HepG2 (cell line): Measurements from ENCODE around the gene OR1J1. TPM values are rescaled to one million over a fixed set of nuclear protein-coding genes. Genes with fewer than 3 reads are reported as not detected.

Source experiments
- ATAC-seq: fragments of 200-7000 bp; cut with Tn5 transposase; 3 replicates; pipeline ENCODE4 v1.9.1; 2020; ENCODE audit warnings: mild to moderate bottlenecking, moderate library complexity
- BruUV-seq: library from RNA; stranded (reverse); fragments of 400-500 nt; replicated peaks from 2 replicates; lab custom pipeline; 2021; lab: Mats Ljungman, UMichigan
- CTCF ChIA-PET: fragments of 300-600 bp; formaldehyde crosslinking; extraction: SDS; loops from one replicate; lab custom pipeline; 2021; ENCODE audit warnings: low total read pairs, inconsistent platforms, low intra/inter-chr PET ratio; lab: Yijun Ruan, JAX
- POLR2A ChIA-PET: fragments of 350-600 bp; sonication (Branson Sonifier 250); formaldehyde crosslinking; loops from one replicate; lab custom pipeline; 2020; ENCODE audit warnings: antibody characterized with exemption, inconsistent platforms; lab: Yijun Ruan, JAX
- DNase-seq: peaks from one replicate; pipeline ENCODE4 v3.0.0-alpha.2; 2015; ENCODE audit warnings: low spot score
- FAIRE-seq: peaks from 3 replicates; lab custom pipeline; 2011; peaks lifted over from hg19 to GRCh38; lab: Jason Lieb, UNC
- H2AFZ ChIP-seq: one replicate; pipeline ENCODE4 v1.6.1; 2011; ENCODE audit warnings: low read length, inconsistent platforms
- H3K27ac ChIP-seq: fragments of 300-600 bp; 3 replicates; pipeline ENCODE4 v1.8.0; 2011; ENCODE audit warnings: mixed run types, mild to moderate bottlenecking, mixed read lengths, low read length, inconsistent platforms; ENCODE audit not compliant: insufficient read depth; ENCODE audit errors: extremely low read length
- H3K27me3 ChIP-seq, 2 experiments: fragments of 200-600 bp in 1 of 2; 2 replicates in 1 of 2; 3 replicates in 1 of 2; pipeline versions ENCODE4 v1.6.0 to v1.8.0; 2011; ENCODE audit warnings: low read length in 2 of 2, mild to moderate bottlenecking in 2 of 2, moderate library complexity in 2 of 2, inconsistent platforms in 1 of 2; ENCODE audit not compliant: insufficient read depth in 2 of 2, control insufficient read depth in 1 of 2
- H3K36me3 ChIP-seq, 2 experiments: fragments of 200-600 bp in 1 of 2; replicated peaks in 1 of 2; 2 replicates in 1 of 2; 3 replicates in 1 of 2; pipeline versions ENCODE4 v1.5.1 to v1.8.0; 2011; ENCODE audit warnings: low read length in 2 of 2, inconsistent platforms in 1 of 2; ENCODE audit not compliant: insufficient read depth in 2 of 2, control insufficient read depth in 1 of 2
- H3K4me1 ChIP-seq: 2 replicates; pipeline ENCODE4 v1.5.1; 2012; ENCODE audit warnings: low read length, inconsistent platforms; ENCODE audit not compliant: insufficient read depth
- H3K4me2 ChIP-seq: 2 replicates; pipeline ENCODE4 v1.6.0; 2011; ENCODE audit warnings: low read depth, low read length, inconsistent platforms
- H3K4me3 ChIP-seq, 3 experiments: fragments of 200-600 bp in 1 of 3; sonication (generic), shearing (Covaris generic) in 1 of 3; replicated peaks in 1 of 3; 2 replicates each; pipeline ENCODE4 v1.5.1; 2011 to 2016; ENCODE audit warnings: low read length in 3 of 3, inconsistent platforms in 2 of 3, low read depth in 2 of 3, mild to moderate bottlenecking in 2 of 3, control low read depth in 1 of 3, mixed read lengths in 1 of 3; ENCODE audit not compliant: insufficient read depth in 1 of 3
- H3K79me2 ChIP-seq: one replicate; pipeline ENCODE4 v1.6.1; 2011; ENCODE audit warnings: low read length, inconsistent platforms; ENCODE audit not compliant: insufficient read depth
- H3K9ac ChIP-seq: 2 replicates; pipeline ENCODE4 v1.6.0; 2011; ENCODE audit warnings: mild to moderate bottlenecking, low read depth, low read length, inconsistent platforms; ENCODE audit not compliant: insufficient read depth
- H3K9me3 ChIP-seq: 2 replicates; pipeline ENCODE4 v1.5.1; 2012; ENCODE audit warnings: mild to moderate bottlenecking, low read length
- H4K20me1 ChIP-seq: 2 replicates; pipeline ENCODE4 v1.6.0; 2011; ENCODE audit warnings: inconsistent platforms, mild to moderate bottlenecking, low read length, moderate library complexity; ENCODE audit not compliant: insufficient read depth
- CEBPB ChIP-seq: IDR thresholded peaks from 2 replicates; pipeline ENCODE4 v1.6.1; 2011; ENCODE audit warnings: low read depth, low read length, improper control_type of control experiment, borderline replicate concordance
- IKZF4 ChIP-seq: sonication (generic); formaldehyde crosslinking; IDR thresholded peaks from 2 replicates; pipeline ENCODE4 v1.5.1; 2020; ENCODE audit warnings: borderline replicate concordance, mild to moderate bottlenecking, low read depth, missing genetic modification reagents; ENCODE audit errors: not compliant biosample characterization
- JARID2 ChIP-seq: sonication (generic); formaldehyde crosslinking; IDR thresholded peaks from 2 replicates; pipeline ENCODE4 v1.8.1; 2023; ENCODE audit warnings: missing genetic modification reagents, inconsistent platforms; ENCODE audit not compliant: insufficient replicate concordance
- KAT2B ChIP-seq: fragments of 150-350 bp; IDR thresholded peaks from 2 replicates; pipeline ENCODE4 v1.6.1; 2014; ENCODE audit warnings: low read depth, low read length, borderline replicate concordance
- RFXANK ChIP-seq: IDR thresholded peaks from 2 replicates; pipeline ENCODE4 v1.6.1; 2016
- TBX3 ChIP-seq: fragments of 450-650 bp; IDR thresholded peaks from 2 replicates; pipeline ENCODE4 v1.6.1; 2017; ENCODE audit warnings: antibody characterized with exemption, mild to moderate bottlenecking, inconsistent platforms, borderline replicate concordance
- ZFP36 ChIP-seq: fragments of 150-350 bp; IDR thresholded peaks from 2 replicates; pipeline ENCODE4 v1.6.1; 2018; ENCODE audit warnings: borderline replicate concordance, low read length, low read depth; ENCODE audit not compliant: partially characterized antibody
- ZFP36L2 ChIP-seq: sonication (generic); formaldehyde crosslinking; IDR thresholded peaks from 2 replicates; pipeline ENCODE4 v1.4.0; 2020; ENCODE audit warnings: missing genetic modification reagents
- ZIK1 ChIP-seq: sonication (generic); formaldehyde crosslinking; IDR thresholded peaks from 2 replicates; pipeline ENCODE4 v1.5.0; 2020; ENCODE audit warnings: mild to moderate bottlenecking, low read depth, missing genetic modification reagents, borderline replicate concordance
- ZNF235 ChIP-seq: sonication (generic); formaldehyde crosslinking; IDR thresholded peaks from 2 replicates; pipeline ENCODE4 v1.8.1; 2023; ENCODE audit warnings: mild to moderate bottlenecking, missing genetic modification reagents, borderline replicate concordance
- ZNF468 ChIP-seq: sonication (generic); formaldehyde crosslinking; IDR thresholded peaks from 2 replicates; pipeline ENCODE4 v1.8.0; 2022; ENCODE audit warnings: mild to moderate bottlenecking, moderate library complexity, missing genetic modification reagents
- ZNF549 ChIP-seq: sonication (generic); formaldehyde crosslinking; IDR thresholded peaks from 2 replicates; pipeline ENCODE4 v1.5.0; 2020; ENCODE audit warnings: missing genetic modification reagents
- ZNF672 ChIP-seq: sonication (generic); formaldehyde crosslinking; IDR thresholded peaks from 2 replicates; pipeline ENCODE4 v1.8.1; 2022; ENCODE audit warnings: missing genetic modification reagents
- ZNF749 ChIP-seq: sonication (generic); formaldehyde crosslinking; IDR thresholded peaks from 2 replicates; pipeline ENCODE4 v1.8.0; 2022; ENCODE audit warnings: mild to moderate bottlenecking, missing genetic modification reagents, moderate library complexity, borderline replicate concordance
- ZNF841 ChIP-seq: sonication (generic); formaldehyde crosslinking; IDR thresholded peaks from 2 replicates; pipeline ENCODE4 v1.8.1; 2023; ENCODE audit warnings: missing genetic modification reagents, borderline replicate concordance
- WGBS: methylation state at CpG from one replicate; pipeline ENCODE4 v1.1.6; 2017; ENCODE audit warnings: low lambda C conversion rate; 5-methylcytosine and 5-hydroxymethylcytosine counted together
- in situ Hi-C: cut with HindIII; loops from 2 replicates; pipeline ENCODE4 v1.10.0; 2017; ENCODE audit warnings: low pct_unique_long_range_greater_than_20kb; ENCODE audit not compliant: extremely low pct_ligation_motif_present
- intact Hi-C: fragments of 100-400 bp; cut with micrococcal nuclease; formaldehyde crosslinking; loops from one replicate; pipeline ENCODE4 v1.10.0; 2022; ENCODE audit not compliant: unreplicated experiment
- polyA plus RNA-seq, 8 experiments: library from polyadenylated mRNA; depleted of rRNA in 3 of 8; stranded (reverse) in 7 of 8; unstranded in 1 of 8; fragments of >200 nt; fragmentation: Illumina TruSeq in 4 of 8; extraction: Trizol in 4 of 8; gene quantifications; 2 replicates each; pipeline versions ENCODE4 v1.2.1 to v1.2.3, GENCODE V29; 2011 to 2016; ENCODE audit warnings: low read depth in 4 of 8, missing spikeins in 1 of 8, mixed read lengths in 1 of 8; ENCODE audit not compliant: insufficient read depth in 1 of 8
- total RNA-seq, 5 experiments: library from RNA; depleted of rRNA; stranded (reverse); fragments of >200 nt; fragmentation: Illumina TruSeq; extraction: Trizol; gene quantifications; 2 replicates each; pipeline ENCODE4 v1.2.3, GENCODE V29; 2016; ENCODE audit warnings: low read depth in 1 of 5
- TF ChIP-seq, protein P1 (sequence below), 2 experiments: sonication (generic) in 1 of 2; formaldehyde crosslinking in 1 of 2; IDR thresholded peaks; 2 replicates each; pipeline versions ENCODE4 v1.6.1 to v1.9.0; 2014 to 2022; ENCODE audit warnings: antibody characterized with exemption in 1 of 2, borderline replicate concordance in 1 of 2, inconsistent platforms in 1 of 2, low read depth in 1 of 2, missing genetic modification reagents in 1 of 2

Gene OR1J1
- total and polyA plus RNA-seq, 2 of the 13 experiments (the other 11 are each of a cell fraction or from before 2014, with no cell fraction given): not detected

DNA sequence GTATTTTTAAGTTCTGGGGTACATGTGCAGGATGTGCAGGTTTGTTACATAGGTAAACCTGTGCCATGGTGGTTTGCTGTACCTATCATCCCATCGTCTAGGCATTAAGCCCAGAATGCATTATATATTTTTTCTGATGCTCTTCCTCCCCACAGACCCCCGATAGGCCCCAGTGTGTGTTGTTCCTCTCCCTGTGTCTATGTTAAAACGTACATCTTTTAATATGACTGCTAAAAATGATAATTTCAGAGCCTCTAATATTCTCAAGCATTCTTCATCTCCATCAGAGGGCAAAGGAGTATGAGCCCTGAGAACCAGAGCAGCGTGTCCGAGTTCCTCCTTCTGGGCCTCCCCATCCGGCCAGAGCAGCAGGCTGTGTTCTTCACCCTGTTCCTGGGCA is 32.8 kb upstream of the OR1J1 start, which contains the start of gene OR1J2:
Gene OR1J2, plus strand, starts transcription at position 301 of the 400 bp plus-strand sequence. Its CDS starts 0 bp downstream, at position 301.
- no peak for ATAC-seq
- TF ChIP-seq ZFP36: no peak
- no peak for TF ChIP-seq ZNF468 (CRISPR knock-in tag)
- no peak for TF ChIP-seq ZNF549
- TF ChIP-seq ZNF672 (CRISPR knock-in tag): no peak
- TF ChIP-seq, protein P1, sequence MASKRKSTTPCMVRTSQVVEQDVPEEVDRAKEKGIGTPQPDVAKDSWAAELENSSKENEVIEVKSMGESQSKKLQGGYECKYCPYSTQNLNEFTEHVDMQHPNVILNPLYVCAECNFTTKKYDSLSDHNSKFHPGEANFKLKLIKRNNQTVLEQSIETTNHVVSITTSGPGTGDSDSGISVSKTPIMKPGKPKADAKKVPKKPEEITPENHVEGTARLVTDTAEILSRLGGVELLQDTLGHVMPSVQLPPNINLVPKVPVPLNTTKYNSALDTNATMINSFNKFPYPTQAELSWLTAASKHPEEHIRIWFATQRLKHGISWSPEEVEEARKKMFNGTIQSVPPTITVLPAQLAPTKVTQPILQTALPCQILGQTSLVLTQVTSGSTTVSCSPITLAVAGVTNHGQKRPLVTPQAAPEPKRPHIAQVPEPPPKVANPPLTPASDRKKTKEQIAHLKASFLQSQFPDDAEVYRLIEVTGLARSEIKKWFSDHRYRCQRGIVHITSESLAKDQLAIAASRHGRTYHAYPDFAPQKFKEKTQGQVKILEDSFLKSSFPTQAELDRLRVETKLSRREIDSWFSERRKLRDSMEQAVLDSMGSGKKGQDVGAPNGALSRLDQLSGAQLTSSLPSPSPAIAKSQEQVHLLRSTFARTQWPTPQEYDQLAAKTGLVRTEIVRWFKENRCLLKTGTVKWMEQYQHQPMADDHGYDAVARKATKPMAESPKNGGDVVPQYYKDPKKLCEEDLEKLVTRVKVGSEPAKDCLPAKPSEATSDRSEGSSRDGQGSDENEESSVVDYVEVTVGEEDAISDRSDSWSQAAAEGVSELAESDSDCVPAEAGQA (IDR thresholded peaks at IDR 0.05; ENCODE audit: low read depth): no peak
- TF ChIP-seq, protein P1 (CRISPR knock-in tag; IDR thresholded peaks at IDR 0.05; ENCODE audit: borderline replicate concordance): no peak
- no peak for TF ChIP-seq RFXANK (CRISPR knock-in tag)
- no peak for TF ChIP-seq TBX3
- no peak for TF ChIP-seq ZNF235 (CRISPR knock-in tag)
- no peak for TF ChIP-seq ZNF749 (CRISPR knock-in tag)
- TF ChIP-seq ZIK1 (CRISPR knock-in tag): no peak
- no peak for TF ChIP-seq CEBPB
- TF ChIP-seq ZNF841: no peak
- no peak for TF ChIP-seq ZFP36L2 (CRISPR knock-in tag)
- TF ChIP-seq IKZF4 (CRISPR knock-in tag): no peak
- no peak for TF ChIP-seq JARID2 (CRISPR knock-in tag)
- no peak for TF ChIP-seq KAT2B
- TF ChIP-seq, all 625 proteins: peak for 0
- no peaks in the 10 kb centered on the region for H3K36me3 ChIP-seq
- 1% methylated on average over 6 of the region's 6 CpGs for WGBS
- no peak within 1 kb of the TSS for H3K4me2 ChIP-seq
- H3K4me1 ChIP-seq: peaks cover 8% of the 10 kb centered on the region; the same call in 1 of the 2 replicates
- BruUV-seq: no TSS peak
- ChIA-PET POLR2A (no interaction called here), CTCF (no interaction called here)
- no peak within 1 kb of the TSS for H3K4me3 ChIP-seq
- peaks cover 0 to 3% of the 10 kb centered on the region in 2 experiments; a peak in 1 of 5 replicates for H3K27me3 ChIP-seq
- intact Hi-C loops: no loop called here
- DNase-seq (no peak), FAIRE-seq (no peak)
- H4K20me1 ChIP-seq: no peaks in the 10 kb centered on the region
- H2AFZ ChIP-seq: no peak within 1 kb of the TSS
- no peak within 1 kb of the TSS for H3K27ac ChIP-seq
- H3K9me3 ChIP-seq: no peaks in the 10 kb centered on the region
- in situ Hi-C loops: no loop called here
- H3K9ac ChIP-seq: no peak within 1 kb of the TSS
- H3K79me2 ChIP-seq: no peaks in the 10 kb centered on the region
